ENCODE data around the gene RHOB.
A peak's percentile ranks its signal among the peaks of the same experiment; 100 is the strongest.
"Not testable (repeated sequence)": the region's sequence is repeated elsewhere in the genome, so short reads cannot be mapped to it uniquely, and the experiment has no call there.

Gene RHOB

GRCh38 chr2:20491739-20492531, 45.1 kb downstream of the RHOB start:
- Histone ChIP-seq H3K27ac (no peak overlapping the region), H3K4me1 (ENCODE audit: control insufficient read depth in 1 of 2, insufficient read depth in 1 of 2, low read depth in 1 of 2, low read length in 1 of 2) (peaks cover 11 to 16% of the 10 kb centered on the region in 2 experiments), H3K36me3 (no peaks in the 10 kb centered on the region), H3K9me3 (no peaks in the 10 kb centered on the region), H3K27me3 (no peaks in the 10 kb centered on the region), H3K4me3 (ENCODE audit: low read depth in 1 of 2, low read length in 1 of 2) (no peak overlapping the region)
- TF ChIP-seq, protein P1, sequence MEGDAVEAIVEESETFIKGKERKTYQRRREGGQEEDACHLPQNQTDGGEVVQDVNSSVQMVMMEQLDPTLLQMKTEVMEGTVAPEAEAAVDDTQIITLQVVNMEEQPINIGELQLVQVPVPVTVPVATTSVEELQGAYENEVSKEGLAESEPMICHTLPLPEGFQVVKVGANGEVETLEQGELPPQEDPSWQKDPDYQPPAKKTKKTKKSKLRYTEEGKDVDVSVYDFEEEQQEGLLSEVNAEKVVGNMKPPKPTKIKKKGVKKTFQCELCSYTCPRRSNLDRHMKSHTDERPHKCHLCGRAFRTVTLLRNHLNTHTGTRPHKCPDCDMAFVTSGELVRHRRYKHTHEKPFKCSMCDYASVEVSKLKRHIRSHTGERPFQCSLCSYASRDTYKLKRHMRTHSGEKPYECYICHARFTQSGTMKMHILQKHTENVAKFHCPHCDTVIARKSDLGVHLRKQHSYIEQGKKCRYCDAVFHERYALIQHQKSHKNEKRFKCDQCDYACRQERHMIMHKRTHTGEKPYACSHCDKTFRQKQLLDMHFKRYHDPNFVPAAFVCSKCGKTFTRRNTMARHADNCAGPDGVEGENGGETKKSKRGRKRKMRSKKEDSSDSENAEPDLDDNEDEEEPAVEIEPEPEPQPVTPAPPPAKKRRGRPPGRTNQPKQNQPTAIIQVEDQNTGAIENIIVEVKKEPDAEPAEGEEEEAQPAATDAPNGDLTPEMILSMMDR (IDR thresholded peaks at IDR 0.05): no peak

DNA sequence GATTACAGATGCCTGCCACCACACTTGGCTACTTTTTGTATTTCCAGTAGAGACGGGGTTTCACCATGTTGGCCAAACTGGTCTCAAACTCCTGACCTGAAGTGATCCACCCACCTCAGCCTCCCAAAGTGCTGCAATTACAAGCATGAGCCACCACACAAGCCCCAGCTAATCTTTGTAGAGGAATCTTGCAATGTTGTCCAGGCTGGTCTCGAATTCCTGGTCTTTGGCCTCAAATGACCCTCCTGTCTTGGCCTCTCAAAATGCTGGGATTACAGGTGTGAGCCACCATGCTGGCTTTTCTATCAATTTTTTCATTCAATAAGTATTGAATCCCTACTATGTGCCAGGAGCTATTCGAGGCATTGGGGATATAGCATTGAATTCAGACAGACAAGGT, 46.2 kb downstream of the RHOB start:
- not testable (repeated sequence) for H3K9me3 ChIP-seq; H3K27me3 ChIP-seq; H3K27ac ChIP-seq; H3K36me3 ChIP-seq; H3K4me3 ChIP-seq (ENCODE audit: low read depth in 1 of 2, low read length in 1 of 2)
- H3K4me1 ChIP-seq (ENCODE audit: control insufficient read depth in 1 of 2, insufficient read depth in 1 of 2, low read depth in 1 of 2, low read length in 1 of 2): peaks cover 11 to 16% of the 10 kb centered on the region in 2 experiments

DNA sequence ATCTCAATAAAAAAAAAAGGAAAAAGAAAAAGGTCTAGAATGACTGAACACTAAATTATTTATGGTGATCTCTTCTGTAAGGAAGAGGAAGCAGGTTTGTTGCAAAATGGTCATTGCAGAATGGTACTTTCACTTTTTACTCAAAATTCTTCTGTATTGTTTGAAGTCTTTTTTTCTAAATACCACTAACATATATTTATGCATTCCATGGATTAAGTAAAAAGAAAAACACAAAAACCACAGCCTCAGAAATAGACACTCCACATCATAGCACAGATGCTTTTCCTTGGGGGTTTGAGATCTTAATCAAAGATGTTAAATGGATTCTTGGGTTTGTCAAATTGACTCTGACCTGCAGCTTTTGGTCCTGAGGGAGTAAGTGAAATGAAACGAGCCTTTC, 47.4 kb downstream of the RHOB start:
- Histone ChIP-seq H3K9me3 (no peaks in the 10 kb centered on the region), H3K27ac (peak overlapping the region; percentile 70), H3K4me1 (ENCODE audit: control insufficient read depth in 1 of 2, insufficient read depth in 1 of 2, low read depth in 1 of 2, low read length in 1 of 2) (peaks cover 11 to 16% of the 10 kb centered on the region in 2 experiments), H3K36me3 (no peaks in the 10 kb centered on the region), H3K27me3 (no peaks in the 10 kb centered on the region), H3K4me3 (ENCODE audit: low read depth in 1 of 2, low read length in 1 of 2) (peak overlapping the region in 1 of 2 experiments; percentile 3)
- TF ChIP-seq, protein P1 (IDR thresholded peaks at IDR 0.05): no peak

- Histone ChIP-seq H3K27ac (no peak overlapping the region), H3K4me3 (ENCODE audit: low read depth in 1 of 2, low read length in 1 of 2) (no peak overlapping the region), H3K9me3 (no peaks in the 10 kb centered on the region), H3K27me3 (no peaks in the 10 kb centered on the region), H3K36me3 (no peaks in the 10 kb centered on the region), H3K4me1 (ENCODE audit: control insufficient read depth in 1 of 2, insufficient read depth in 1 of 2, low read depth in 1 of 2, low read length in 1 of 2) (peaks cover 11 to 16% of the 10 kb centered on the region in 2 experiments)
- TF ChIP-seq, protein P1 (IDR thresholded peaks at IDR 0.05): no peak
These were observed 49.4 kb downstream of the RHOB start for GRCh38 chr2:20496076-20496872.

GRCh38 chr2:20496942-20497341, 50.1 kb downstream of the RHOB start:
- Histone ChIP-seq H3K36me3 (no peaks in the 10 kb centered on the region), H3K9me3 (no peaks in the 10 kb centered on the region), H3K4me1 (ENCODE audit: control insufficient read depth in 1 of 2, insufficient read depth in 1 of 2, low read depth in 1 of 2, low read length in 1 of 2) (peaks cover 11 to 16% of the 10 kb centered on the region in 2 experiments), H3K27ac (no peak overlapping the region), H3K4me3 (ENCODE audit: low read depth in 1 of 2, low read length in 1 of 2) (no peak overlapping the region), H3K27me3 (no peaks in the 10 kb centered on the region)
- TF ChIP-seq, protein P1 (IDR thresholded peaks at IDR 0.05): no peak

All from neutrophil (primary cell).